ENCODE data around the gene RPS19BP1.
A peak's percentile ranks its signal among the peaks of the same experiment; 100 is the strongest.

The RPS19BP1 gene

GRCh38 chr22:39559456-39560105, 27.0 kb upstream of the RPS19BP1 start:
- DNase-seq (ENCODE audit: low read depth in 2 of 2) = no peak

- no peak for DNase-seq (ENCODE audit: low read depth in 2 of 2)
Observed at GRCh38 chr22:39558950-39559349, 26.4 kb upstream of the RPS19BP1 start.

GRCh38 chr22:39558254-39558727, 25.7 kb upstream of the RPS19BP1 start:
- no peak for DNase-seq (ENCODE audit: low read depth in 2 of 2)

- DNase-seq (ENCODE audit: low read depth in 2 of 2) = no peak
Observed at GRCh38 chr22:39556970-39557841, 24.7 kb upstream of the RPS19BP1 start.

- DNase-seq (ENCODE audit: low read depth in 2 of 2) = no peak
Observed at GRCh38 chr22:39554151-39554550, 21.6 kb upstream of the RPS19BP1 start.

- no peak for DNase-seq (ENCODE audit: low read depth in 2 of 2)
Observed at GRCh38 chr22:39553429-39553828, 20.9 kb upstream of the RPS19BP1 start.

GRCh38 chr22:39547587-39547947, 15.0 kb upstream of the RPS19BP1 start:
- no peak for DNase-seq (ENCODE audit: low read depth in 2 of 2)

GRCh38 chr22:39546889-39547586, 14.5 kb upstream of the RPS19BP1 start:
- no peak for DNase-seq (ENCODE audit: low read depth in 2 of 2)

- DNase-seq (ENCODE audit: low read depth in 2 of 2) = no peak
Observed at GRCh38 chr22:39545386-39546365, 13.1 kb upstream of the RPS19BP1 start.

- DNase-seq (ENCODE audit: low read depth in 2 of 2) = no peak
Observed at GRCh38 chr22:39543095-39543494, 10.5 kb upstream of the RPS19BP1 start.

- no peak for DNase-seq (ENCODE audit: low read depth in 2 of 2)
Observed at GRCh38 chr22:39537975-39538374, 5.4 kb upstream of the RPS19BP1 start.

GRCh38 chr22:39536711-39537110, 4.2 kb upstream of the RPS19BP1 start:
- no peak for DNase-seq (ENCODE audit: low read depth in 2 of 2)

- DNase-seq (ENCODE audit: low read depth in 2 of 2) = no peak
Observed at GRCh38 chr22:39535831-39536449, 3.4 kb upstream of the RPS19BP1 start.

GRCh38 chr22:39535357-39535725, 2.8 kb upstream of the RPS19BP1 start:
- no peak for DNase-seq (ENCODE audit: low read depth in 2 of 2)

GRCh38 chr22:39534591-39535356, 2.2 kb upstream of the RPS19BP1 start:
- peak in 1 of 2 experiments; percentile 38 for DNase-seq (ENCODE audit: low read depth in 2 of 2)

GRCh38 chr22:39534092-39534506, 1.6 kb upstream of the RPS19BP1 start:
- no peak for DNase-seq (ENCODE audit: low read depth in 2 of 2)

- DNase-seq (ENCODE audit: low read depth in 2 of 2) = no peak
Observed at GRCh38 chr22:39530692-39531331, 1.7 kb downstream of the RPS19BP1 start.

GRCh38 chr22:39530116-39530515, 2.4 kb downstream of the RPS19BP1 start:
- no peak for DNase-seq (ENCODE audit: low read depth in 2 of 2)

GRCh38 chr22:39529487-39529851, 3.1 kb downstream of the RPS19BP1 start:
- no peak for DNase-seq (ENCODE audit: low read depth in 2 of 2)
